Osteoblast (primary cell): ENCODE data around the gene NKX3-2. TPM values are rescaled to one million over a fixed set of nuclear protein-coding genes. Genes with fewer than 3 reads are reported as not detected.

ENCODE experiments used
- DNase-seq: peaks from one replicate; pipeline ENCODE4 v3.0.0; 2011; ENCODE audit warnings: low spot score, mixed read lengths; ENCODE audit not compliant: insufficient read length; ENCODE audit errors: missing footprints
- H2AFZ ChIP-seq: 2 replicates; pipeline ENCODE4 v1.6.0; 2011; ENCODE audit warnings: mild to moderate bottlenecking, low read length
- H3K27ac ChIP-seq: 2 replicates; pipeline ENCODE4 v1.5.1; 2011; ENCODE audit warnings: mild to moderate bottlenecking, low read depth, low read length, moderate library complexity
- H3K27me3 ChIP-seq: 2 replicates; pipeline ENCODE4 v1.6.0; 2012; ENCODE audit warnings: mild to moderate bottlenecking, control low read depth, inconsistent platforms, low read length, moderate library complexity; ENCODE audit not compliant: insufficient read depth
- H3K36me3 ChIP-seq: 2 replicates; pipeline ENCODE4 v1.5.1; 2011; ENCODE audit warnings: mild to moderate bottlenecking, low read length, control low read depth, moderate library complexity; ENCODE audit not compliant: insufficient read depth
- H3K4me1 ChIP-seq: 2 replicates; pipeline ENCODE4 v1.5.1; 2011; ENCODE audit warnings: mild to moderate bottlenecking, low read length, control low read depth, moderate library complexity; ENCODE audit not compliant: insufficient read depth
- H3K4me2 ChIP-seq: 2 replicates; pipeline ENCODE4 v1.6.0; 2011; ENCODE audit warnings: mild to moderate bottlenecking, low read length; ENCODE audit not compliant: insufficient read depth
- H3K4me3 ChIP-seq: fragments of 200-600 bp; sonication (generic); 3 replicates; pipeline ENCODE4 v1.5.1; 2012; ENCODE audit warnings: mild to moderate bottlenecking, low read length, inconsistent platforms; ENCODE audit not compliant: insufficient read depth
- H3K79me2 ChIP-seq: 2 replicates; pipeline ENCODE4 v1.6.0; 2012; ENCODE audit warnings: mild to moderate bottlenecking, low read length, control low read depth, inconsistent platforms; ENCODE audit not compliant: insufficient read depth
- H3K9me3 ChIP-seq: 2 replicates; pipeline ENCODE4 v1.5.1; 2011; ENCODE audit warnings: low read depth, low read length, control low read depth
- H4K20me1 ChIP-seq: 2 replicates; pipeline ENCODE4 v1.6.0; 2012; ENCODE audit warnings: mild to moderate bottlenecking, low read length, control low read depth; ENCODE audit not compliant: insufficient read depth
- total RNA-seq: library from RNA; depleted of rRNA; stranded (reverse); fragments of >200 nt; gene quantifications from 2 replicates; pipeline ENCODE4 v1.2.3, GENCODE V29; 2012
- TF ChIP-seq, protein P1 (sequence below): IDR thresholded peaks from 2 replicates; pipeline ENCODE4 v1.5.1; 2011; ENCODE audit warnings: mild to moderate bottlenecking, low read depth, low read length, moderate library complexity; ENCODE audit errors: extremely low read depth

Gene NKX3-2
- total RNA-seq, 1 donor: 0.72 TPM

DNA sequence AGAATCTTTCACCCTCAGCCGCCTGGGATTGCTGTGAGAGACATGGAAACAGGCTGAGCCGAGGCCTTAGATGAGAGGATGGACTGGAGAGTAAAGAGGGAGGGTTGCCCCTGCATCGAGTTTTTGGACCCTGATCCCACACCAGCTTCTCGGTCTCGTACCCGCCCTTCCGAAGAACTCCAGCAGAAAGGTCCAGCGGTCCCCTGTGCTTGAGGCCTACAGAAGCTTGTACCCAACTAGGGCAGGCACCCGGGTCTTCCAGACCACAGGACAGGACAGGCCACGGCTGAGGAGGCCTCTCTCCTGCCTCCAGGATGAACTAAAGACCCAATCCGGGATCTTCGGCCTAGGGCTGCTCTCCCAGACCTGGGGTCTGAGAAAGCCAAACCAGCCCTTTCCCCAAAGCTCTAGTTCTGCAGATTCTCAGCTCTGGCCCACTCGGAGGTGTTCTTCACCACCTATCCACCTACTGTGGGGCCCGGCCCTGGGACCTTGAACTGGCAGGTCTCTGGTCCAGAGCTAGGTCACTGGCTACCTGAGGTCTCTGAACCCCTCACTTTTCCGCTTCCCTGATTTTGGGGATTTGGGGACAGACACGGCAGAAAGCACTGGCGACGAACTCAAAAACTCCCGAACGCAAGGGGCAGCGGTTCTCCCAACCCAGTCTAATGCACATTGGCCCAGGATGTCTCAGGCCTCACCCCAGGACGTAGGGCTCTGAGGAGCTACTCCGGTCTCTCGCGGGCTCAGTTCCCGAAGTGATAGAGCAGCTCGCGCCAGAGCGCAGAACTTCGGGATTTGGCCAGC lies 1.1 kb downstream of the NKX3-2 start:
- Histone ChIP-seq H3K4me3 (peak overlapping the region; percentile 78), H2AFZ (peak overlapping the region; percentile 59), H3K27ac (no peak overlapping the region), H3K79me2 (no peaks in the 10 kb centered on the region), H3K4me1 (peaks cover 11% of the 10 kb centered on the region), H4K20me1 (no peaks in the 10 kb centered on the region), H3K27me3 (peaks cover 37% of the 10 kb centered on the region), H3K9me3 (no peaks in the 10 kb centered on the region), H3K36me3 (no peaks in the 10 kb centered on the region), H3K4me2 (peak overlapping the region; percentile 98)
- TF ChIP-seq, protein P1, sequence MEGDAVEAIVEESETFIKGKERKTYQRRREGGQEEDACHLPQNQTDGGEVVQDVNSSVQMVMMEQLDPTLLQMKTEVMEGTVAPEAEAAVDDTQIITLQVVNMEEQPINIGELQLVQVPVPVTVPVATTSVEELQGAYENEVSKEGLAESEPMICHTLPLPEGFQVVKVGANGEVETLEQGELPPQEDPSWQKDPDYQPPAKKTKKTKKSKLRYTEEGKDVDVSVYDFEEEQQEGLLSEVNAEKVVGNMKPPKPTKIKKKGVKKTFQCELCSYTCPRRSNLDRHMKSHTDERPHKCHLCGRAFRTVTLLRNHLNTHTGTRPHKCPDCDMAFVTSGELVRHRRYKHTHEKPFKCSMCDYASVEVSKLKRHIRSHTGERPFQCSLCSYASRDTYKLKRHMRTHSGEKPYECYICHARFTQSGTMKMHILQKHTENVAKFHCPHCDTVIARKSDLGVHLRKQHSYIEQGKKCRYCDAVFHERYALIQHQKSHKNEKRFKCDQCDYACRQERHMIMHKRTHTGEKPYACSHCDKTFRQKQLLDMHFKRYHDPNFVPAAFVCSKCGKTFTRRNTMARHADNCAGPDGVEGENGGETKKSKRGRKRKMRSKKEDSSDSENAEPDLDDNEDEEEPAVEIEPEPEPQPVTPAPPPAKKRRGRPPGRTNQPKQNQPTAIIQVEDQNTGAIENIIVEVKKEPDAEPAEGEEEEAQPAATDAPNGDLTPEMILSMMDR: no peak
- DNase-seq: peak; percentile 94

DNA sequence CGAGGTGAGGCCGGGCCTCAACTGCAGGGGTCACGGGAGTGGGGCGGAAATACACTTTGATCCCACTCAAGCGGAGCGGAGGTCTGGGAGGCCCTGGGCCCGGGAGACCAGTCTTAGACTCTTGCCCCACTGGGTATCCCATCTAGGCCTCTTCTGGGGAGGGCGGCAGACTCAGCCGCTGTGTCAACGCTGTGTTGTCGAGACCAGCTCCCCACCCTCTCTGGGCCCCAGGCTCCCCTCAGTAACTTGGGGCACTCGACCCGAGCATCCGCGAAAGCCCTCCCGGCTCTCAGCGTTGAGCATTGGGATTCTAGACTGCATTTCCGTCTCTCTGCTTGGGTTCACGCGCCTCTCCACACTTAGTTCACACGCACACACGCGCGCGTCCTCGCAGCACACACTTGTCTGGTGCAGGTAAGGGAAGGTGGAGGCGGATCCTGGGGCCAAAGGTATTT lies 1.7 kb downstream of the NKX3-2 start:
- Histone ChIP-seq H3K9me3 (no peaks in the 10 kb centered on the region), H3K4me2 (no peak overlapping the region), H3K27me3 (peaks cover 35% of the 10 kb centered on the region), H4K20me1 (no peaks in the 10 kb centered on the region), H2AFZ (no peak overlapping the region), H3K27ac (no peak overlapping the region), H3K4me1 (peaks cover 11% of the 10 kb centered on the region), H3K4me3 (no peak overlapping the region), H3K36me3 (no peaks in the 10 kb centered on the region), H3K79me2 (no peaks in the 10 kb centered on the region)
- DNase-seq: peak; percentile 84
- TF ChIP-seq, protein P1: no peak

DNA sequence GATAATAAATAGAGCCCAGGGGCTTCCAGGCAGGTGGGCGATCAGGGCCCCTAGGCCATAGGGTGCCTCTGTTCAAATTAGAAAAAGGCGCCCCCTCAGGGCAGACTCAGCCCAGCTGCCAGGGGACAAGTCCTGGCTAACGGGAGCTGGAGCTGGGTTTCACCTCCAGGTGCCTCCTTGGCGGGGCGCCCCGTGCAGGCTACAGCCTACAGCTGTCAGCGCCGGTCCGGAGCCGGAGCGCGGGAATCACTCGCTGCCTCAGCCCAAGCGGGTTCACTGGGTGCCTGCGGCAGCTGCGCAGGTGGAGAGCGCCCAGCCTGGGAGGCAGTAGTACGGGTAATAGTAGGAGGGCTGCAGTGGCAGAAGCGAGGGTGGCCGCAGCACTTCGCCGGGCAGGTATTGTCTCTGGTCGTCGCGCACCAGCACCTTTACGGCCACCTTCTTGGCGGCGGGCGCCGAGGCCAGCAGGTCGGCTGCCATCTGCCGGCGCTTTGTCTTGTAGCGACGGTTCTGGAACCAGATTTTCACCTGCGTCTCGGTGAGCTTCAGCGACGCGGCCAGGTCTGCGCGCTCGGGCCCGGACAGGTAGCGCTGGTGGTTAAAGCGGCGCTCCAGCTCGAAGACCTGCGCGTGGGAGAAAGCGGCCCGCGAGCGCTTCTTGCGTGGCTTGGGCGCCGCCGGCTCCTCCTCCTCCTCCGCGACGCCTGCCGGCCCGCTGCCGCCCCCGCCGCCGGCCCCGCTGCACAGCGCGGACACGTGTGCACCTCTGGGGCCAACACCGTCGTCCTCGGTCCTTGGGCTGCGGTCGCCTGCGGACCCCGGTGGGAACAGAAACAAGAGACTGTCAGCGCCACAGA lies 2.4 kb downstream of the NKX3-2 start:
- peak; percentile 59 for DNase-seq
- Histone ChIP-seq H3K4me1 (peaks cover 6% of the 10 kb centered on the region), H2AFZ (no peak overlapping the region), H3K4me2 (no peak overlapping the region), H3K79me2 (no peaks in the 10 kb centered on the region), H4K20me1 (no peaks in the 10 kb centered on the region), H3K27ac (no peak overlapping the region), H3K36me3 (no peaks in the 10 kb centered on the region), H3K27me3 (peaks cover 33% of the 10 kb centered on the region), H3K9me3 (no peaks in the 10 kb centered on the region), H3K4me3 (no peak overlapping the region)
- TF ChIP-seq, protein P1: no peak

DNA sequence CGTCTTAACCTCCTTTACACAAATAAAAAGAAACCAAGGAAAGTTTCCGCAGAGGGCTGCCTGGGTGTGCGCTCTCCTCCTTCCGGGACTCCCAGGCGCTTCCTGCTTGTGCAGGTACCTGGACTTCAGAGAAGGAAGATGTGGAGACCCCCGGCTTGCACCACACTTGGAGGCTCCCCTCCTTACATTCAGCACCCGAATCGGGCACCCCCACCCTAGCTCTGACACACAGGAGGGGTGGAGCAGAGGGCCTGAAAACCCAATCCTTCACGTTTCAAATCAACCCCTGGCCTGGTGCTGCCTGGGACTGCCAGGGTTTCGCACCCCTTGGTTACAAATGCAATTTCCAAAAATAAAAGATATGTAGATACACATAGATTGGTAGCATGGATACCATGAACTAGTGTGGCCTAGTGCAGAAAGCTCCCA lies 3.1 kb downstream of the NKX3-2 start:
- H4K20me1 ChIP-seq: no peaks in the 10 kb centered on the region
- H2AFZ ChIP-seq: no peak overlapping the region
- H3K79me2 ChIP-seq: no peaks in the 10 kb centered on the region
- no peak overlapping the region for H3K27ac ChIP-seq
- H3K9me3 ChIP-seq: no peaks in the 10 kb centered on the region
- H3K4me3 ChIP-seq: no peak overlapping the region
- H3K4me1 ChIP-seq: peaks cover 6% of the 10 kb centered on the region
- TF ChIP-seq, protein P1: no peak
- DNase-seq: peak; percentile 91
- no peak overlapping the region for H3K4me2 ChIP-seq
- H3K27me3 ChIP-seq: peaks cover 33% of the 10 kb centered on the region
- no peaks in the 10 kb centered on the region for H3K36me3 ChIP-seq
